Measurements from ENCODE around the gene MPP2. TPM values are rescaled to one million over a fixed set of nuclear protein-coding genes. Genes with fewer than 3 reads are reported as not detected.

Gene MPP2
- total and polyA plus RNA-seq, 9 of the 15 experiments (the other 6 are each of a cell fraction or from before 2014, with no cell fraction given) = 0.04 to 1.0 (median 0.24) TPM

DNA sequence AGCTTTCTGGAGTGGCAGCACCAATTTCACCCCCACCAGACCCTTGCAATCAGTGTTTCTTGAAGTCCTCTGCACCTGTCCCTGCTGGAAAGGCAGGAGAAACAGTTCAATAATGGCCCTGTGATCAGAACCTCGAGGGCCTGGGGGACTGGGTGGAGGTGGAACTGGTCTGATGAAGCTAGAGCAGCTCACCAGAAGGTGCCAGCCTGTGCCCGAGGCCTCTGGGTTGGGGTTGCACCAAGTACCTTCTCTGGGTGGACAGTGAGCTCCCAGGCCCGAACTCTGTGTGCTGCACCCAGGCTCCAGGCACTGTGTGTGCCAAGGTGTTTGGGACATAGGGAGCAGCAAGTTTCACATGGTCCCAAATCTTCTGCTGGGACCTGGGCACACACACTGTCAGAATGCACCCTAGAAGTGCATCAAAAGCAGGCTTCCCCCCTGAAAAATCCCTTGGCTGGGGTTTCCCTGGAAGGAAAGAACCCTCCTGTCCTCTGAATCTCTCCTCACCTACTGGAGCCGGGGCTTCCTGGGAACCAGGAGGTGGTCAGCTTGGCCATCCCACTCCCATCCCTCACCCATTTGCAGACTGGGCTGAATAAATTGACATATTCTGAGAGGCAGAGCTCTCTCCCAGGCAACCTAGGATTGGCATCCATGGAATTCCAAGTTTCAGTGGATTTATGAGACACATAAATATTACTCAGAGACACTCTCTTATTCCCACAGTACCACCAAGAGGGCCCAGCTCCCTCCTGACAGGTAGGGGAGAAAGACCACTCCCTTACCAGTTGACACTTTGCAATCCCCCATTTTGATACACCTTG is 43.0 kb downstream of the MPP2 start:
- TF ChIP-seq BRD9 (IDR thresholded peaks at IDR 0.05; ENCODE audit: low read depth, partially characterized antibody) (no peak), CBX8 (IDR thresholded peaks at IDR 0.05; ENCODE audit: borderline replicate concordance, extremely low read depth, low read depth, low read length, poor library complexity, severe bottlenecking) (no peak), ZFX (CRISPR knock-in tag; IDR thresholded peaks at IDR 0.05) (no peak)
- TF ChIP-seq, protein P1, sequence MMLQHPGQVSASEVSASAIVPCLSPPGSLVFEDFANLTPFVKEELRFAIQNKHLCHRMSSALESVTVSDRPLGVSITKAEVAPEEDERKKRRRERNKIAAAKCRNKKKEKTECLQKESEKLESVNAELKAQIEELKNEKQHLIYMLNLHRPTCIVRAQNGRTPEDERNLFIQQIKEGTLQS (IDR thresholded peaks at IDR 0.05) = no peak
- TF ChIP-seq, protein P1 (CRISPR knock-in tag; conservative IDR thresholded peaks at IDR 0.05) = no peak
- no peaks in the 10 kb centered on the region; a peak in 1 of 5 replicates for H3K4me1 ChIP-seq (replicated peaks in 1 of 2; ENCODE audit: control insufficient read depth in 2 of 2, insufficient read depth in 2 of 2, low read length in 2 of 2)
- CTCF ChIA-PET (ENCODE audit: low intra/inter-chr PET ratio) = no interaction called here
- BruUV-seq (replicated peaks) = no TSS peak
- peaks cover 4% of the 10 kb centered on the region for H3K9me1 ChIP-seq (ENCODE audit: control insufficient read depth, insufficient read depth, low read length)
- H3K27ac ChIP-seq (ENCODE audit: extremely low read depth, low read depth, low read length) = no peak overlapping the region
- no peak overlapping the region for H3K4me2 ChIP-seq (ENCODE audit: insufficient read depth, low read length)
- no peak for FAIRE-seq
- H3K79me2 ChIP-seq (ENCODE audit: control insufficient read depth, insufficient read depth, low read length) = no peaks in the 10 kb centered on the region
- no peak overlapping the region for H3K9ac ChIP-seq (ENCODE audit: insufficient read depth in 1 of 2, low read depth in 2 of 2, low read length in 2 of 2)
- no peaks in the 10 kb centered on the region for H3K36me3 ChIP-seq (ENCODE audit: control insufficient read depth, insufficient read depth, low read length)
- intact Hi-C loops (cut with micrococcal nuclease) = no loop called here
- POLR2A ChIA-PET = interaction anchor here (0.6 to 1.2 kb wide), 3 partner anchors 7 to 66 kb away, joined by 3 read pairs; no protein-coding TSS in a partner anchor
- WGBS (ENCODE audit: insufficient coverage, low coverage, missing lambda C conversion rate) = 2% methylated on average over 4 of the region's 4 CpGs
- no peak overlapping the region for H2AFZ ChIP-seq (ENCODE audit: low read depth, low read length)
- ATAC-seq = no peak
- H3K27me3 ChIP-seq (ENCODE audit: control insufficient read depth in 2 of 2, insufficient read depth in 2 of 2, low read length in 2 of 2) = peaks cover 34 to 58% of the 10 kb centered on the region in 2 experiments
- H3K9me3 ChIP-seq (replicated peaks; ENCODE audit: control insufficient read depth, insufficient read depth, low read depth, low read length) = no peaks in the 10 kb centered on the region
- H3K4me3 ChIP-seq = no peak overlapping the region
- DNase-seq (ENCODE audit: extremely low read depth in 1 of 4, low spot score in 3 of 4) = no peak
- H4K20me1 ChIP-seq (replicated peaks; ENCODE audit: control insufficient read depth, insufficient read depth, low read length) = no peaks in the 10 kb centered on the region; the same call in 1 of the 2 replicates
- in situ Hi-C loops (cut with MboI) = no loop called here

All from K562 (cell line).